ENCODE measurements around the gene NR1I3.
A peak's percentile ranks its signal among the peaks of the same experiment; 100 is the strongest.

The NR1I3 gene

DNA sequence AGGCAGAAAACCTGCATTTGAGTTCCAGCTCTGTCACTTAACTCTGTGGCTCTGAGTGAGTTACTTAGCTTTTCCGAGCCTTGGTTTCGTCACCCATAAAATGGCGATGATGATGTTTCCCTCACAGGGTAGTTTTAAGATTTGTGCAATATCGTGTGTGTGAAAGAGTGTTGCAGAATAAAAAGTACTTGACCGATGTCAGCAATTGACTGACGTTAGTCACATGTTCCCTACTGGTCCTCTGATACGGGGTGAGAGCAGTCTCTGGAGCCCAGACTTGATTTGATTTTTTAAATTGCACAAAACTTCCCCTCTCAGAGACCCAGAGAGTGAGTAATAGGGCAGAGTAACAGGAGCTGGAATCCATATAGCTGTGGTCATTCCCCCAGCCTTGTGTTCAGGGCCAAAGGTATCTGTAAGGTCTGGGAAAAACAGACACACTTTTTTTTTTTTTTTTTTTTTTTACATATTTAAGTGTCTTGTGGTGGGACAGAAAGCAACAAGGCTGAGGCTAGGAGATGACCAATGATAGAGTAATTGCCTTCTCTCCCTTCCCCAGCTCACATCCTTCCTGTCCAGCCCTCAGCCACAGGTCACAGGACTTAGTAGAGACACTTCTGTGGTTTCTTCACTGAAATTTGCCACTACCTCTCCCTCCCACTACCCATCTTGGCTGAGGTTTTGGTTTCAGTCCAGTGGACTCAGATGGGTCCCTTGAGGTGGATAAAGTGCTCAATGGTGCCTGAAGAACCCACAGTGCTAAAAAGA is 20.9 kb downstream of the NR1I3 start:
- no peak for DNase-seq

- no peak for DNase-seq
Measured at GRCh38 chr1:161215076-161215475, 22.9 kb downstream of the NR1I3 start, which contains the start of gene FCER1G. Gene FCER1G (plus strand): TSS chr1:161215295. CDS start chr1:161215322, 27 bp downstream.

- no peak for DNase-seq
Measured at GRCh38 chr1:161214369-161214768, 23.6 kb downstream of the NR1I3 start.

DNA sequence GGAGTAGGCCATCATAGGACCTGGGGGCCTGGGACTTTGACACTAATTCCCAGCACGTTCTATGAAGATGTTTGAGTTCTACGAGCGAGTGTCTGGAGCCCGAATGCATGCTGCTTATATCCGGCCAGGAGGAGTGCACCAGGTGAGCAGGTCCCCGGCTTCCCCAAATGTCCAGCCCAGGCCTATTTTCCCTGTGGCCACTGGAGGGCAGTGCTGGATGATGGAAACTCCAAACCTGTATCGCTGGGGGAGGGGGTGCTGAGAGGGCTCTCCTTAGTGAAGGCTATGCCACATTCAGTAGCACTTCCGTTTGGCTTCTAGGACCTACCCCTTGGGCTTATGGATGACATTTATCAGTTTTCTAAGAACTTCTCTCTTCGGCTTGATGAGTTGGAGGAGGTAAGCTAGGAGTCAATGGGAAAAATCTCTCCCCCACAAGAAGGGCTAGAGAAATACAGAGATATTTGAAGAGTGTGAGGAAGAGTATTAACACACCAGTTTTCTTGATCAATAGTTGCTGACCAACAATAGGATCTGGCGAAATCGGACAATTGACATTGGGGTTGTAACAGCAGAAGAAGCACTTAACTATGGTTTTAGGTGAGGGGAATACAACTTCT is 28.1 kb downstream of the NR1I3 start:
- DNase-seq = peak; percentile 64

- DNase-seq = no peak
Measured at GRCh38 chr1:161207173-161207572, 30.8 kb downstream of the NR1I3 start.

DNA sequence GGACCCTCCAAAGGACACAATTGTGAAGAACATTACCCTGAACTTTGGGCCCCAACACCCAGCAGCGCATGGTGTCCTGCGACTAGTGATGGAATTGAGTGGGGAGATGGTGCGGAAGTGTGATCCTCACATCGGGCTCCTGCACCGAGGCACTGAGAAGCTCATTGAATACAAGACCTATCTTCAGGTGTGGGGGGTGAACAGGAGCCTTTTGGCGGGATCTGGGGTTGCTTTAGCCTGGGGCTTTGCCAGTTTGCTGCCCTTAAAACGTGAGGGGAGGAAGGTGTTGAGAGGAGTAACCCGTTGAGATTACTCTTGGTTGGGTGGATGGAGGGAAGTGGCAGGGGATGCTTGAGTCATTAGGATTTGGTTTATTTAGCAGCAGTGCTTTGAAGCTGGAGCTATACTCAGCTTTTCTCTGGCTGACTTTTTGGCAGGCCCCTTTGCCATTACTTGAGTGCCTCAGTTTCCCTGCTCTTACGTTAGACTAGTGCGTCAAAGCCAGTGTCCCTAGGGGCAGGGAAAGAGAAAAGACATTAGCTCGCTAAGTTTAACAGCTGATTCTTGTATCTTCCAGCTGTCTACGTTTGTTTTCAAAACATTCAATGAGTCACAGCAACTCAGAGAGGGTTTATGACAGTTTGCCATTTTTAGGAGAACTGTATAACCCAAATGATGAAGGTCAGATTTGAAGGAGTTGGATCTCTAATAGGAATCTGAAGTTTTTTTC is 31.4 kb downstream of the NR1I3 start:
- no peak for DNase-seq

- peak; percentile 97 for DNase-seq
Measured at GRCh38 chr1:161201836-161202712, 35.9 kb downstream of the NR1I3 start, which contains the start of gene NDUFS2. Gene NDUFS2 (plus strand): TSS chr1:161202367. CDS start chr1:161202386, 19 bp downstream.

GRCh38 chr1:161200992-161201835 is 36.8 kb downstream of the NR1I3 start:
- DNase-seq = no peak

- DNase-seq = no peak
Measured at GRCh38 chr1:161200421-161200991, 37.5 kb downstream of the NR1I3 start.

GRCh38 chr1:161199506-161200139 is 38.4 kb downstream of the NR1I3 start:
- no peak for DNase-seq

- no peak for DNase-seq
Measured at GRCh38 chr1:161198897-161199431, 39.0 kb downstream of the NR1I3 start, which contains the start of gene ADAMTS4. Gene ADAMTS4 (minus strand): TSS chr1:161199054. CDS start chr1:161198627, 427 bp downstream.

DNA sequence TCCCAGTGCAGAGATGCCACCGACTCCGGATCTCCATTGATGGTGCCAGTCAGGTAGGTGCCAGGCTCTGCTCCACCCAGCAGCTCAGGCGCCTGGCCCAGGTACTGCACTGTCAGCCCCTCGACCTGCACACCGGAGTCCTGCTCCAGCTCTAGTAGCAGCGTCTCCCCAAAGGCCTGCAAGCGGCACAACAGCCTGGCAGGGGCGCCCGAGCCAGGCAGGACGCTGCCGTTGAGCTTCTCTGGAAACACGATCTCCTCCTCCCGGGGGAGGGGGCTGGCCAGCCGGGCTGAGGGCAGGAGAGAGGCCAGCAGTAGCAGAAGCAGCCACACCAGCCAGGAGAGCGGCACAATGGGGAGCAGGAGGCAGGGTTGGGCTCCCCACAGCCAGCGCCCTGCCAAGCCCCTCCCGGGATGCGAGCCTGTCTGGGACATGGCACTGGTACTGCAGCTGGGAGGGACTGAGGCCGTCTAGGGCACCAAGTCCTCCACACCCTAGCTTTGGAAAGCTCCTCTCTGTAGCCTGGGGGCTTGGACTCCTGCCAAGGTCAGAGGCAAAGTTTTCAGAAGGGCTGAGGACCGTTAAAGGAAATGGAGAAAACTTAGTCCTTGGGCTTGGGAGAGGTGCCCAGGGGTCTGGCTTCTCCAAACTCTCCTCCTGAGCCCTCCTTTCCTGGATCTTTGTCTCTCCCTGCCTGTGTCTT is 39.7 kb downstream of the NR1I3 start:
- peak; percentile 11 for DNase-seq

DNA sequence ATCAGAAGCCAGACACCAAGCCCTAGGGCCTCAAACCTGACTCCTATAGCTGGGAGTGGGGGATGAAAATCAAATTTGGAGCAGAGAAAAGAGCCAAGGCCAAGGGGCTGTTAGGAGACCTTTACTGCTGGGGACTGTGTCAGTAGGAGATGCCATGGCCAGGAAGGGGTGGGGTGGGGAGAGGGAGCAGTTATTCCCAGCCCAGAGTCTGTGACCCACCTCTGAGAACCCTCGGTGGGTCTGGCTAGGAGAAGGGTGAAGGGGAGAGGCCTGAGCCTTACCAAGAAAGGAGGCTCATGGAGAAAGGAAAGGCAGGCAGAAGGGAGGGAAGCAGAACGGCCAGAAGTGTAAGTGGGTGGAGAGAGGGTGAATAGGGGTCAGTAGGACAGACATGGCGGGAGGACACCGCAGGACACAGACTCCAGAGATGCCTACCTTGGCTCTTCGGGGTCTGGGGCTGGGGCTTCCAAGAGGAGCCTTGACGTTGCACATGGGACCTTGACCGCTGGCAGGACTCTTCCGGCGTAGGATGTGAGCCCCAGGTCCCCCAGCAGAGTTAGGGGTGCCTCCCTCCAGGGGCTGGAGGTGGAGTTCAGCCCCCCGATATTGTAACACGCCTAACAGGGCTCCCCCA is 40.3 kb downstream of the NR1I3 start:
- no peak for DNase-seq

- DNase-seq = no peak
Measured at GRCh38 chr1:161196521-161197451, 41.2 kb downstream of the NR1I3 start.

DNA sequence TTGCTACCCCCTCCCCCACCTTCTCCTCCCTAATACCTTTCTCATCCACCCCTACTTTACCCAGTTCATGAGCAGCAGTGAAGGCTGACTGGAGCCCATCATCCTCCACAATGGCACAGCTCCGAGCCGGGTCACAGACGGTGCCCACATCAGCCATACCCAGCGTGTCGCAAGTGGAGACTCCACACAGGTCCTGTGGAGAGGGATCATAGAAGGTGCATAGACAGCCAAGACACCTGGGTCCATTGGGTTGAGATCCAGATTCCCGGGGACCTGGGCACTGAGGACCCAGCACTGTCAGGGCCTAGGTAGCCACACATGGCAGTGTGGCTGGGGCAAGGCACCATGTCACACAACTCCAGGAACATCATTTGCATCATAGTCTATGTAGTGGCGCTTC is 41.9 kb downstream of the NR1I3 start:
- DNase-seq = no peak

GRCh38 chr1:161195171-161195570 is 42.8 kb downstream of the NR1I3 start:
- no peak for DNase-seq

DNA sequence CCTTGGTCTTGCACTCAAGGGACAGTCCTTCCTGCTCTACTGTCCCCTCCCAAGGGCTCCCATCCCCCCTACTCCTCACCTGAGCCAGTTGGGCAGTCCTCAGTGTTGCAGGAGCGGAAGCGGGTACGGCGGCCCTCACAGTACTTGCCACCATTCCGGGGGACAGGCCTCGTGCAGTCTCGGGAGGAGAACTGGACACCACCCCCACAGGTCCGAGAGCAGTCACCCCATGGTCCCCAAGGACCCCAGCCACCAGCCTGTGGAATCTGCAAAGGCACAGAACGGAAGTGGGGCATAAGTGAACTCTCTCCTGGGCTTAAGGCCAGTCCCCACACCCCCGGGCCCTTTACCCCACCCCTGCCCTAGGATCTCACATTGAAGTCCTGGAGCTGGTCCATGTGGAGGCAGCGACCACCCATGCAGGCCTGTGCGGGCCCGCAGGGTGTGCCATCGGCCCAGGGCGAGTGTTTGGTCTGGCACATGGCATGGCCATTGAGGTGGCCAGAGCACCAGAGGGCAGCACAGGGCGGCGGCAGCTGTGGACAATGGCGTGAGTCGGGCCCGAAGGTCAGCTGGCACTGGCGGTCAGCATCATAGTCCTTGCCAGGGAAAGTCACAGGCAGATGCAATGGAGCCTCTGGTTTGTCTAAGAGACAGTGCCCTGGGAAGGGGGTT is 44.3 kb downstream of the NR1I3 start:
- no peak for DNase-seq

Data from NCI-H1436 (cell line).